Endothelial cell of umbilical vein (primary cell): ENCODE results near the gene SLC25A30. TPM values are rescaled to one million over a fixed set of nuclear protein-coding genes. Genes with fewer than 3 reads are reported as not detected.

Experiments
- BruUV-seq: library from RNA; stranded (reverse); fragments of 400-500 nt; replicated peaks from 2 replicates; lab custom pipeline; 2021; lab: Mats Ljungman, UMichigan
- CTCF ChIA-PET: fragments of 300-600, 350-600 bp; sonication (Branson Sonifier 250); formaldehyde crosslinking; loops from one replicate; lab custom pipeline; 2021; ENCODE audit warnings: antibody characterized with exemption, inconsistent platforms; lab: Charles Lee
- POLR2A ChIA-PET: fragments of 300-600, 350-600 bp; sonication (Branson Sonifier 250); formaldehyde crosslinking; loops from one replicate; lab custom pipeline; 2021; ENCODE audit warnings: antibody characterized with exemption, inconsistent platforms; lab: Charles Lee
- DNase-seq: peaks from one replicate; pipeline ENCODE4 v3.0.0-alpha.2; 2011; ENCODE audit warnings: low read depth, low spot score
- FAIRE-seq: peaks from 2 replicates; lab custom pipeline; 2011; peaks lifted over from hg19 to GRCh38; lab: Jason Lieb, UNC
- H2AFZ ChIP-seq: 2 replicates; pipeline ENCODE4 v1.6.0; 2012; ENCODE audit warnings: low read depth, low read length, control low read depth, inconsistent platforms
- H3K27ac ChIP-seq: 2 replicates; pipeline ENCODE4 v1.5.1; 2011; ENCODE audit warnings: low read depth, mild to moderate bottlenecking, control low read depth, low read length, moderate library complexity; ENCODE audit not compliant: insufficient read depth
- H3K27me3 ChIP-seq, 2 experiments: 2 replicates each; pipeline versions ENCODE4 v1.6.0 to v1.6.1; 2011; ENCODE audit warnings: low read length in 2 of 2, mixed read lengths in 1 of 2; ENCODE audit not compliant: control insufficient read depth in 2 of 2, insufficient read depth in 2 of 2
- H3K36me3 ChIP-seq, 2 experiments: 2 replicates in 1 of 2; 3 replicates in 1 of 2; pipeline ENCODE4 v1.5.1; 2011; ENCODE audit warnings: low read length in 2 of 2, mild to moderate bottlenecking in 1 of 2, moderate library complexity in 1 of 2; ENCODE audit not compliant: control insufficient read depth in 2 of 2, insufficient read depth in 2 of 2; ENCODE audit errors: extremely low read depth in 1 of 2
- H3K4me1 ChIP-seq: 3 replicates; pipeline ENCODE4 v1.5.1; 2011; ENCODE audit warnings: mild to moderate bottlenecking, low read length; ENCODE audit not compliant: control insufficient read depth, insufficient read depth; ENCODE audit errors: extremely low read depth
- H3K4me2 ChIP-seq: 2 replicates; pipeline ENCODE4 v1.6.1; 2011; ENCODE audit warnings: low read length, control low read depth, mixed read lengths; ENCODE audit not compliant: insufficient read depth
- H3K4me3 ChIP-seq, 3 experiments: fragments of 200-600 bp in 1 of 3; sonication (generic), shearing (Covaris generic) in 1 of 3; replicated peaks in 1 of 3; 2 replicates each; pipeline ENCODE4 v1.5.1; 2011 to 2016; ENCODE audit warnings: control low read depth in 3 of 3, low read length in 3 of 3, mild to moderate bottlenecking in 2 of 3, inconsistent platforms in 1 of 3, low read depth in 1 of 3, moderate library complexity in 1 of 3; ENCODE audit not compliant: insufficient read depth in 1 of 3
- H3K79me2 ChIP-seq: 2 replicates; pipeline ENCODE4 v1.6.0; 2012; ENCODE audit warnings: low read length, inconsistent platforms; ENCODE audit not compliant: control insufficient read depth, insufficient read depth
- H3K9ac ChIP-seq: replicated peaks from 2 replicates; pipeline ENCODE3; 2011; ENCODE audit warnings: low read length, control low read depth; ENCODE audit not compliant: insufficient read depth; ENCODE audit errors: extremely low read depth
- H3K9me1 ChIP-seq: replicated peaks from 3 replicates; pipeline ENCODE4 v1.6.0; 2011; ENCODE audit warnings: mild to moderate bottlenecking, low read length; ENCODE audit not compliant: control insufficient read depth, insufficient read depth; ENCODE audit errors: extremely low read depth
- H3K9me3 ChIP-seq: replicated peaks from 2 replicates; pipeline ENCODE4 v1.5.1; 2012; ENCODE audit warnings: low read length, inconsistent platforms; ENCODE audit not compliant: control insufficient read depth, insufficient read depth
- H4K20me1 ChIP-seq: replicated peaks from 2 replicates; pipeline ENCODE3; 2011; ENCODE audit warnings: mild to moderate bottlenecking, low read length; ENCODE audit not compliant: control insufficient read depth, insufficient read depth; ENCODE audit errors: extremely low read depth
- CTCF ChIP-seq, 2 donors: IDR thresholded peaks; 1 replicate in 1 of 2; 2 replicates in 1 of 2; pipeline ENCODE4 v1.5.1; 2011; ENCODE audit warnings: low read length in 2 of 2, mild to moderate bottlenecking in 2 of 2, moderate library complexity in 2 of 2, control low read depth in 1 of 2, inconsistent platforms in 1 of 2, low read depth in 1 of 2; ENCODE audit not compliant: insufficient read depth in 1 of 2; ENCODE audit errors: extremely low read depth in 1 of 2
- EZH2 ChIP-seq: IDR thresholded peaks from 2 replicates; pipeline ENCODE4 v1.6.1; 2012; ENCODE audit warnings: borderline replicate concordance, low read depth, mild to moderate bottlenecking, moderate library complexity, low read length, inconsistent platforms; ENCODE audit not compliant: severe bottlenecking
- FOS ChIP-seq: IDR thresholded peaks from 2 replicates; pipeline ENCODE4 v1.6.1; 2011; ENCODE audit warnings: mild to moderate bottlenecking, low read length, moderate library complexity, borderline replicate concordance; ENCODE audit not compliant: insufficient read depth
- GATA2 ChIP-seq: IDR thresholded peaks from 2 replicates; pipeline ENCODE4 v1.7.0; 2011; ENCODE audit warnings: low read depth, mild to moderate bottlenecking, moderate library complexity, mixed read lengths, low read length; ENCODE audit not compliant: insufficient read length, insufficient read depth
- JUN ChIP-seq: IDR thresholded peaks from 2 replicates; pipeline ENCODE4 v1.6.1; 2011; ENCODE audit warnings: borderline replicate concordance, low read depth; ENCODE audit not compliant: insufficient read length, insufficient read depth
- MAX ChIP-seq: IDR thresholded peaks from 2 replicates; pipeline ENCODE4 v1.6.1; 2011; ENCODE audit not compliant: insufficient read depth, insufficient read length
- MYC ChIP-seq: IDR thresholded peaks from one replicate; pipeline ENCODE4 v1.6.1; 2011; ENCODE audit warnings: mild to moderate bottlenecking, low read depth, low read length
- POLR2A ChIP-seq: IDR thresholded peaks from 2 replicates; pipeline ENCODE4 v1.6.1; 2012; ENCODE audit warnings: low read depth, mild to moderate bottlenecking, control low read depth, low read length
- POLR2AphosphoS5 ChIP-seq: IDR thresholded peaks from 2 replicates; pipeline ENCODE4 v1.6.1; 2012; ENCODE audit warnings: low read depth, mild to moderate bottlenecking, control low read depth, low read length, moderate library complexity; ENCODE audit not compliant: insufficient read depth
- dilution Hi-C: fragments of 300-500 bp; cut with MboI; formaldehyde crosslinking; loops from one replicate; pipeline ENCODE4 v1.15.0; 2019; ENCODE audit warnings: low sequenced_read_pairs; ENCODE audit not compliant: extremely low pct_ligation_motif_present
- intact Hi-C: fragments of 100-400 bp; cut with micrococcal nuclease; formaldehyde crosslinking; loops from one replicate; pipeline ENCODE4 v1.10.0; 2022
- polyA plus RNA-seq, 4 experiments: library from polyadenylated mRNA; depleted of rRNA in 3 of 4; stranded (reverse) in 3 of 4; unstranded in 1 of 4; fragments of >200 nt; gene quantifications; 2 replicates each; pipeline versions ENCODE4 v1.2.1 to v1.2.3, GENCODE V29; 2011 to 2012; ENCODE audit warnings: missing spikeins in 1 of 4
- total RNA-seq: library from RNA; stranded (reverse); gene quantifications from 2 replicates; pipeline ENCODE4 v1.2.3, GENCODE V29; 2021

SLC25A30 gene
- total and polyA plus RNA-seq, 2 donors (not counting 3 experiments of a cell fraction or from before 2014, with no cell fraction given), result 13.3 to 27.0 TPM

- Histone ChIP-seq H3K4me2 (peak within 1 kb of the TSS; percentile 80), H3K4me3 (peak within 1 kb of the TSS; percentile 44 to 86 (median 71)), H3K9me3 (no peaks in the 10 kb centered on the region), H3K27me3 (peaks cover 4 to 8% of the 10 kb centered on the region in 2 experiments), H3K36me3 (no peaks in the 10 kb centered on the region), H3K9me1 (no peaks in the 10 kb centered on the region), H3K27ac (peak within 1 kb of the TSS; percentile 72), H4K20me1 (peaks cover 7% of the 10 kb centered on the region), H3K79me2 (peaks cover 54% of the 10 kb centered on the region), H2AFZ (peak within 1 kb of the TSS; percentile 79), H3K9ac (peak within 1 kb of the TSS; percentile 91), H3K4me1 (peaks cover 12% of the 10 kb centered on the region)
- TF ChIP-seq MYC, result no peak
- TF ChIP-seq MAX, result no peak
- peak in 1 of 2 donors; percentile 25 for TF ChIP-seq CTCF (IDR thresholded peaks at IDR 0.05; ENCODE audit: extremely low read depth in 1 of 2, insufficient read depth in 1 of 2, low read depth in 1 of 2, low read length in 2 of 2)
- no peak for TF ChIP-seq EZH2
- TF ChIP-seq JUN, result no peak
- no peak for TF ChIP-seq FOS
- peak; percentile 73 for TF ChIP-seq POLR2AphosphoS5
- no peak for TF ChIP-seq GATA2
- peak; percentile 63 for TF ChIP-seq POLR2A
- intact Hi-C loops, result loop anchor here (1.0 to 2.0 kb wide), 4 partner anchors 36 to 94 kb away; partner anchors contain the start of gene SLC25A30
- CTCF ChIA-PET, result interaction anchor here (0.7 to 2.1 kb wide), 11 partner anchors 9 to 662 kb away, joined by 3 to 16 read pairs (median 4); partner anchors contain the start of gene SLC25A30
- FAIRE-seq, result peak; percentile 89
- dilution Hi-C loops, result no loop called here
- BruUV-seq, result no TSS peak
- DNase-seq, result peak; percentile 96
- POLR2A ChIA-PET, result interaction anchor here (1.1 to 1.6 kb wide), 4 partner anchors 25 to 123 kb away, joined by 3 read pairs; partner anchors contain the start of gene SLC25A30
Observed at GRCh38 chr13:45464687-45465453, 46.7 kb upstream of the SLC25A30 start, which contains the start of gene COG3. Gene COG3 (plus strand): TSS chr13:45464939. CDS start chr13:45465037, 98 bp downstream.
